ENCODE data around the gene RELL2.

Gene RELL2

DNA sequence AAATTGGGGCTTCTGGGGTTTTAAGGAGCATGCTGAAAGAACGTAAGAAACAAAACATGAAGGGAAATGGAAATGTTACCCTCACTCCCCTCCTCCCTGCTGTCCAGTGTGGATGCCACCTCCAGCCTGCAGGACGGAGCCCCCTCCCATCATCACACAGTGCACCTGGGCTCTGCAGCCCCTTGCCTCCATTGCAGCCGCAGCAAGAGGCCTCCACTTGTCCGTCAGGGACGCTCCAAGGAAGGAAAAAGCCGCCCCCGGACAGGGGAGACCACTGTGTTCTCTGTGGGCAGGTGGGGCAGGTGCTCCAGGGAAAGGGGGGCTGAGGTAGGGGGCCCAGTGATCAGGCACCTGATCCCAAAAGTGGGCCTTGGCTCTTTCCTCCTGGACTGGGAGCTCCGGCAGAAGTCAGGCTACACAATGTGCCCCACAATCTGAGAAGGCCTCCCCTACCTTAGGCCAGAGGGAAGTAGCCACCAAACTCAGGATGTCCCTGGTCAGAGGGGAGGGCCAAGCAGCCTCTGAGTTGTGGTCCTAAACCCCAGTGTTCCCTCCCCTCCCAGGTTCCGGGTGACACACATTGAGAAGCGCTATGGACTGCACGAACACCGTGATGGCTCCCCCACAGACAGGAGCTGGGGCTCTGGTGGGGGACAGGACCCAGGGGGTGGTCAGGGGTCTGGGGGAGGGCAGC is 2.7 kb downstream of the RELL2 start:
- no peaks in the 10 kb centered on the region for H3K9me3 ChIP-seq (ENCODE audit: control insufficient read depth, insufficient read depth, low read depth, low read length)
- ChIA-PET CTCF (interaction anchor here (0.7 to 12.5 kb wide), 6 partner anchors 20 to 379 kb away, joined by 3 to 125 read pairs (median 4); partner anchors contain the start of gene DIAPH1), POLR2A (interaction anchor here (0.5 kb wide), 1 partner anchor 33 kb away, joined by 3 read pairs; no protein-coding TSS in a partner anchor)
- H3K4me1 ChIP-seq (ENCODE audit: control insufficient read depth, insufficient read depth, low read length): peaks cover 3% of the 10 kb centered on the region
- H3K4me3 ChIP-seq (ENCODE audit: low read depth, low read length): no peak overlapping the region
- H3K36me3 ChIP-seq (ENCODE audit: control insufficient read depth in 2 of 2, insufficient read depth in 1 of 2, low read length in 2 of 2): peaks cover 3 to 27% of the 10 kb centered on the region in 2 experiments
- H3K27ac ChIP-seq (ENCODE audit: extremely low read depth, low read depth, low read length): no peak overlapping the region
- TF ChIP-seq ZNF501 (tag by site-specific recombination; IDR thresholded peaks at IDR 0.05): no peak
- TF ChIP-seq GLIS1 (tag by site-specific recombination; IDR thresholded peaks at IDR 0.05): no peak
- TF ChIP-seq KLF10 (tag by site-specific recombination; IDR thresholded peaks at IDR 0.05): no peak
- TF ChIP-seq, protein P1, sequence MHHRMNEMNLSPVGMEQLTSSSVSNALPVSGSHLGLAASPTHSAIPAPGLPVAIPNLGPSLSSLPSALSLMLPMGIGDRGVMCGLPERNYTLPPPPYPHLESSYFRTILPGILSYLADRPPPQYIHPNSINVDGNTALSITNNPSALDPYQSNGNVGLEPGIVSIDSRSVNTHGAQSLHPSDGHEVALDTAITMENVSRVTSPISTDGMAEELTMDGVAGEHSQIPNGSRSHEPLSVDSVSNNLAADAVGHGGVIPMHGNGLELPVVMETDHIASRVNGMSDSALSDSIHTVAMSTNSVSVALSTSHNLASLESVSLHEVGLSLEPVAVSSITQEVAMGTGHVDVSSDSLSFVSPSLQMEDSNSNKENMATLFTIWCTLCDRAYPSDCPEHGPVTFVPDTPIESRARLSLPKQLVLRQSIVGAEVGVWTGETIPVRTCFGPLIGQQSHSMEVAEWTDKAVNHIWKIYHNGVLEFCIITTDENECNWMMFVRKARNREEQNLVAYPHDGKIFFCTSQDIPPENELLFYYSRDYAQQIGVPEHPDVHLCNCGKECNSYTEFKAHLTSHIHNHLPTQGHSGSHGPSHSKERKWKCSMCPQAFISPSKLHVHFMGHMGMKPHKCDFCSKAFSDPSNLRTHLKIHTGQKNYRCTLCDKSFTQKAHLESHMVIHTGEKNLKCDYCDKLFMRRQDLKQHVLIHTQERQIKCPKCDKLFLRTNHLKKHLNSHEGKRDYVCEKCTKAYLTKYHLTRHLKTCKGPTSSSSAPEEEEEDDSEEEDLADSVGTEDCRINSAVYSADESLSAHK (tag by site-specific recombination; IDR thresholded peaks at IDR 0.05): no peak
- TF ChIP-seq GLIS2 (tag by site-specific recombination; IDR thresholded peaks at IDR 0.05): 0 out of 2 replicates have a peak, but pooled peaks have one; percentile 22
- no peak for TF ChIP-seq KLF1 (tag by site-specific recombination; IDR thresholded peaks at IDR 0.05)
- TF ChIP-seq, protein P2, sequence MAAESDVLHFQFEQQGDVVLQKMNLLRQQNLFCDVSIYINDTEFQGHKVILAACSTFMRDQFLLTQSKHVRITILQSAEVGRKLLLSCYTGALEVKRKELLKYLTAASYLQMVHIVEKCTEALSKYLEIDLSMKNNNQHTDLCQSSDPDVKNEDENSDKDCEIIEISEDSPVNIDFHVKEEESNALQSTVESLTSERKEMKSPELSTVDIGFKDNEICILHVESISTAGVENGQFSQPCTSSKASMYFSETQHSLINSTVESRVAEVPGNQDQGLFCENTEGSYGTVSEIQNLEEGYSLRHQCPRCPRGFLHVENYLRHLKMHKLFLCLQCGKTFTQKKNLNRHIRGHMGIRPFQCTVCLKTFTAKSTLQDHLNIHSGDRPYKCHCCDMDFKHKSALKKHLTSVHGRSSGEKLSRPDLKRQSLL (tag by site-specific recombination; IDR thresholded peaks at IDR 0.05): no peak

DNA sequence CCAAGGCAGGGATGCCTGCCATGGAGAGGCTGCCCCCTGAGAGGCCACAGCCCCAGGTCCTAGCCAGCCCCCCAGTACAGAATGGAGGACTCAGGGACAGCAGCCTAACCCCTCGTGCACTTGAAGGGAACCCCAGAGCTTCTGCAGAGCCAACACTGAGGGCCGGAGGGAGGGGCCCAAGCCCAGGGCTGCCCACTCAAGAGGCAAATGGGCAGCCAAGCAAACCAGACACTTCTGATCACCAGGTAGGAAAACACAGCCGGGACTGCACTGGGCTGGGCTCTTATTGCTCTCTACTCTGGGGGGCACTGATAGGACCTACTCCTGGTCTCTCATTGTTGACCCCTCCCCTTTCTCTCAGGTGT is 3.2 kb downstream of the RELL2 start:
- no peak overlapping the region for H3K27ac ChIP-seq (ENCODE audit: extremely low read depth, low read depth, low read length)
- H3K4me1 ChIP-seq (ENCODE audit: control insufficient read depth, insufficient read depth, low read length): no peaks in the 10 kb centered on the region; the same call in 1 of the 2 replicates
- CTCF ChIA-PET: interaction anchor here (0.8 to 1.7 kb wide), 3 partner anchors 21 to 321 kb away, joined by 3 to 4 read pairs (median 4); partner anchors contain the start of gene DIAPH1
- no peaks in the 10 kb centered on the region for H3K9me3 ChIP-seq (ENCODE audit: control insufficient read depth, insufficient read depth, low read depth, low read length)
- no peak overlapping the region for H3K4me3 ChIP-seq (ENCODE audit: low read depth, low read length)
- peaks cover 0 to 26% of the 10 kb centered on the region in 2 experiments; a peak in 1 of 3 replicates for H3K36me3 ChIP-seq (ENCODE audit: control insufficient read depth in 2 of 2, insufficient read depth in 1 of 2, low read length in 2 of 2)
- POLR2A ChIA-PET: interaction anchor here (0.5 kb wide), 1 partner anchor 33 kb away, joined by 3 read pairs; no protein-coding TSS in a partner anchor
- TF ChIP-seq ZNF549 (tag by site-specific recombination; IDR thresholded peaks at IDR 0.05) (no peak), EGR2 (tag by site-specific recombination; IDR thresholded peaks at IDR 0.05; ENCODE audit: low read depth) (no peak), GLI2 (tag by site-specific recombination; IDR thresholded peaks at IDR 0.05; ENCODE audit: borderline replicate concordance, low read depth) (no peak), ZNF341 (tag by site-specific recombination; IDR thresholded peaks at IDR 0.05; ENCODE audit: low read depth) (no peak), ZNF423 (tag by site-specific recombination; IDR thresholded peaks at IDR 0.05) (no peak), ZNF2 (tag by site-specific recombination; IDR thresholded peaks at IDR 0.05) (no peak), ZNF624 (tag by site-specific recombination; IDR thresholded peaks at IDR 0.05) (no peak), ZNF354C (tag by site-specific recombination; IDR thresholded peaks at IDR 0.05; ENCODE audit: borderline replicate concordance, low read depth) (no peak), SALL2 (tag by site-specific recombination; IDR thresholded peaks at IDR 0.05; ENCODE audit: borderline replicate concordance) (no peak), ZNF830 (tag by site-specific recombination; IDR thresholded peaks at IDR 0.05; ENCODE audit: low read depth) (no peak), OSR2 (tag by site-specific recombination; IDR thresholded peaks at IDR 0.05) (no peak)
- TF ChIP-seq, protein P3, sequence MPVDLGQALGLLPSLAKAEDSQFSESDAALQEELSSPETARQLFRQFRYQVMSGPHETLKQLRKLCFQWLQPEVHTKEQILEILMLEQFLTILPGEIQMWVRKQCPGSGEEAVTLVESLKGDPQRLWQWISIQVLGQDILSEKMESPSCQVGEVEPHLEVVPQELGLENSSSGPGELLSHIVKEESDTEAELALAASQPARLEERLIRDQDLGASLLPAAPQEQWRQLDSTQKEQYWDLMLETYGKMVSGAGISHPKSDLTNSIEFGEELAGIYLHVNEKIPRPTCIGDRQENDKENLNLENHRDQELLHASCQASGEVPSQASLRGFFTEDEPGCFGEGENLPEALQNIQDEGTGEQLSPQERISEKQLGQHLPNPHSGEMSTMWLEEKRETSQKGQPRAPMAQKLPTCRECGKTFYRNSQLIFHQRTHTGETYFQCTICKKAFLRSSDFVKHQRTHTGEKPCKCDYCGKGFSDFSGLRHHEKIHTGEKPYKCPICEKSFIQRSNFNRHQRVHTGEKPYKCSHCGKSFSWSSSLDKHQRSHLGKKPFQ (tag by site-specific recombination; IDR thresholded peaks at IDR 0.05): no peak

All from HEK293 (cell line).